Measurements from ENCODE around the gene NTM. TPM values are rescaled to one million over a fixed set of nuclear protein-coding genes. Genes with fewer than 3 reads are reported as not detected.
A peak's percentile ranks its signal among the peaks of the same experiment; 100 is the strongest.

NTM gene
- total RNA-seq, 2 donors from 2014 or later = 1.7 to 3.6 TPM

DNA sequence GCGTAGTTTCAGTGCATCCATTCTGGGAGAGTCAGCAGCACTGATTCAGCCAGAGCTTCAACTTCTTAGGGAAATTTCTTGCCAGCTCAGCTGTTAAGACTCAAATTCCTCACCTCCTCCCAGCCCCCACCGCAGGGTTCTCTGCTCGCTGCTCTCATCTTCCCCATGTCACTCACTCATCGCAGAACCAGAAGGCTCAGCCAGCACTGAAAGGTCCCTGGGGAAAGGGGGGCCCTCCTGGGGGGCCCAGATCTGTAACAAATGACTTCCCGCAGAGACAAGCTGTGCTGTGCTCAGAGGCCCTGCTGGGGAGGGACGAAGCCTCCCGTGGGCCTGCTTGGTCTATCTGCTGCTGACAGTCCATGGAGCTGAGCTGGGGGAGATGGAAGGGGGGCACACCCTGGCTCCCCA, 220.6 kb downstream of the NTM start:
- H3K36me3 Mint-ChIP-seq (ENCODE audit: low read depth) = no peaks in the 10 kb centered on the region
- H3K4me3 Mint-ChIP-seq = peak overlapping the region; percentile 19
- no peaks in the 10 kb centered on the region for H3K36me3 ChIP-seq (ENCODE audit: control insufficient read depth, insufficient read depth, low read length)
- H3K9me3 ChIP-seq (ENCODE audit: control insufficient read depth, low read length) = peaks cover 6% of the 10 kb centered on the region
- H3K4me1 ChIP-seq (ENCODE audit: control insufficient read depth, insufficient read depth, low read length) = peaks cover 14% of the 10 kb centered on the region
- no peaks in the 10 kb centered on the region for H3K27me3 ChIP-seq (ENCODE audit: control insufficient read depth, insufficient read depth, low read length, poor library complexity, severe bottlenecking)
- no peaks in the 10 kb centered on the region for H3K9me3 Mint-ChIP-seq
- no peak overlapping the region for H3K9ac ChIP-seq (ENCODE audit: extremely low read depth, low read length, poor library complexity, severe bottlenecking)
- TF ChIP-seq, protein P1, sequence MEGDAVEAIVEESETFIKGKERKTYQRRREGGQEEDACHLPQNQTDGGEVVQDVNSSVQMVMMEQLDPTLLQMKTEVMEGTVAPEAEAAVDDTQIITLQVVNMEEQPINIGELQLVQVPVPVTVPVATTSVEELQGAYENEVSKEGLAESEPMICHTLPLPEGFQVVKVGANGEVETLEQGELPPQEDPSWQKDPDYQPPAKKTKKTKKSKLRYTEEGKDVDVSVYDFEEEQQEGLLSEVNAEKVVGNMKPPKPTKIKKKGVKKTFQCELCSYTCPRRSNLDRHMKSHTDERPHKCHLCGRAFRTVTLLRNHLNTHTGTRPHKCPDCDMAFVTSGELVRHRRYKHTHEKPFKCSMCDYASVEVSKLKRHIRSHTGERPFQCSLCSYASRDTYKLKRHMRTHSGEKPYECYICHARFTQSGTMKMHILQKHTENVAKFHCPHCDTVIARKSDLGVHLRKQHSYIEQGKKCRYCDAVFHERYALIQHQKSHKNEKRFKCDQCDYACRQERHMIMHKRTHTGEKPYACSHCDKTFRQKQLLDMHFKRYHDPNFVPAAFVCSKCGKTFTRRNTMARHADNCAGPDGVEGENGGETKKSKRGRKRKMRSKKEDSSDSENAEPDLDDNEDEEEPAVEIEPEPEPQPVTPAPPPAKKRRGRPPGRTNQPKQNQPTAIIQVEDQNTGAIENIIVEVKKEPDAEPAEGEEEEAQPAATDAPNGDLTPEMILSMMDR (conservative IDR thresholded peaks at IDR 0.05) = no peak
- H3K4me1 Mint-ChIP-seq = peaks cover 28% of the 10 kb centered on the region
- DNase-seq = peak; percentile 89
- H3K27ac Mint-ChIP-seq = no peak overlapping the region
- peaks cover 4% of the 10 kb centered on the region for H3K27me3 Mint-ChIP-seq (ENCODE audit: insufficient read depth)
- H3K4me3 ChIP-seq (ENCODE audit: low read length) = peak overlapping the region; percentile 9
- 34 to 86% methylated on average over 1 to 7 of the region's 7 CpGs for WGBS, 2 experiments (ENCODE audit: insufficient coverage in 1 of 2, insufficient read length in 1 of 2)
- H3K27ac ChIP-seq (ENCODE audit: low read depth, low read length) = no peak overlapping the region

DNA sequence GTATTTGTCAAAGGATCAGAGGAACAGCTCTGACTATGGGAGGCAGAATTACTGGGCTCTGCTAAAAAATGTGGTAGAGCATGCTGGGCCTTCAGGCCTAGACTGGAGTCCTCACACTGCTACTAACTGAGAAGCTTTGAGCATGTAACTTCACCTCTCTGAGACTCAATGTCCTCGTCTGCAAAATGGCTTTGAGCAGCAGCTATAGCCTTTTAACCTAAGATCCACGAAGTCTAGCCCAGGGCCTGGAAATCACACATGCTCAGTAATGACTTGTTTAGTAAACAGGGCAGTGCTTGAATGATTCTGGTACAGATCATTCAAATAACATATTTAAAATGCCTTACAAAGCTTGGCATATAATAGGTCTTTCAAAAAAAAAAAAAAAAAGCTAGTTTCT, 221.7 kb downstream of the NTM start:
- H3K4me3 Mint-ChIP-seq = no peak overlapping the region
- DNase-seq = no peak
- 86 to 100% methylated on average over 1 to 2 of the region's 2 CpGs for WGBS, 2 experiments (ENCODE audit: insufficient coverage in 1 of 2, insufficient read length in 1 of 2)

DNA sequence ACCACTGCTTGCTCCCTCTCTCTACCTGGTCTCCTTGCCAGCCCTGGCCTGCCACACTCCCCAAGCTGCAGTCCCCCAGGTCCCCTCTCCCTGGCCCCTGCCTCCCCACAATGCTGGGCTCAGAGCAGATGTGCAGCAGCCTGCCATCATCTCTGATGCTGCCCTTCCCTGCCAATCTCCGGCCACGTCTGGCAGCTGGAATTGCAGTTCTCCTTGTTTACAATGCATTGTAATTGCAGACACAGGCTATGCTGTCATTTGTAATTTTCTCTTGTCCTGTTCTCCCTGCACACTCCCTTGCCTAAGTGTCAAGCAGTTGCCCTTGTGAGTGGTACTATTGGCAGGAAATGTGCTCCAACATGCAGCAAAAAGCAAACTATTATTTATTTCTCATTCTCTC, 222.3 kb downstream of the NTM start:
- WGBS, 2 experiments (ENCODE audit: insufficient coverage in 1 of 2, insufficient read length in 1 of 2) = 86 to 90% methylated on average over 2 of the region's 2 CpGs
- no peaks in the 10 kb centered on the region for H3K9me3 Mint-ChIP-seq
- no peaks in the 10 kb centered on the region for H3K9me3 ChIP-seq (ENCODE audit: control insufficient read depth, low read length)
- peaks cover 39% of the 10 kb centered on the region for H3K4me1 Mint-ChIP-seq
- no peak overlapping the region for H3K27ac ChIP-seq (ENCODE audit: low read depth, low read length)
- H3K4me3 Mint-ChIP-seq = no peak overlapping the region
- peaks cover 5% of the 10 kb centered on the region for H3K27me3 Mint-ChIP-seq (ENCODE audit: insufficient read depth)
- TF ChIP-seq, protein P1 (conservative IDR thresholded peaks at IDR 0.05) = no peak
- DNase-seq = no peak
- no peaks in the 10 kb centered on the region for H3K36me3 Mint-ChIP-seq (ENCODE audit: low read depth)
- H3K36me3 ChIP-seq (ENCODE audit: control insufficient read depth, insufficient read depth, low read length) = no peaks in the 10 kb centered on the region
- peaks cover 14% of the 10 kb centered on the region for H3K4me1 ChIP-seq (ENCODE audit: control insufficient read depth, insufficient read depth, low read length)
- no peak overlapping the region for H3K4me3 ChIP-seq (ENCODE audit: low read length)
- no peak overlapping the region for H3K27ac Mint-ChIP-seq
- H3K27me3 ChIP-seq (ENCODE audit: control insufficient read depth, insufficient read depth, low read length, poor library complexity, severe bottlenecking) = no peaks in the 10 kb centered on the region
- H3K9ac ChIP-seq (ENCODE audit: extremely low read depth, low read length, poor library complexity, severe bottlenecking) = no peak overlapping the region

More for the DNA sequence above, 221.7 kb downstream of the NTM start:
- Histone ChIP-seq H3K9me3 (ENCODE audit: control insufficient read depth, low read length) (no peaks in the 10 kb centered on the region), H3K9ac (ENCODE audit: extremely low read depth, low read length, poor library complexity, severe bottlenecking) (no peak overlapping the region), H3K27me3 (ENCODE audit: control insufficient read depth, insufficient read depth, low read length, poor library complexity, severe bottlenecking) (no peaks in the 10 kb centered on the region), H3K27ac (ENCODE audit: low read depth, low read length) (no peak overlapping the region), H3K4me3 (ENCODE audit: low read length) (no peak overlapping the region), H3K4me1 (ENCODE audit: control insufficient read depth, insufficient read depth, low read length) (peaks cover 14% of the 10 kb centered on the region), H3K36me3 (ENCODE audit: control insufficient read depth, insufficient read depth, low read length) (no peaks in the 10 kb centered on the region)
- Mint-ChIP-seq H3K27me3 (ENCODE audit: insufficient read depth) (peaks cover 5% of the 10 kb centered on the region), H3K36me3 (ENCODE audit: low read depth) (no peaks in the 10 kb centered on the region), H3K27ac (no peak overlapping the region), H3K9me3 (no peaks in the 10 kb centered on the region), H3K4me1 (peaks cover 33% of the 10 kb centered on the region)
- TF ChIP-seq, protein P1 (conservative IDR thresholded peaks at IDR 0.05) = no peak
